Endothelial cell of umbilical vein (primary cell): Measurements from ENCODE around the gene MTF1. TPM values are rescaled to one million over a fixed set of nuclear protein-coding genes. Genes with fewer than 3 reads are reported as not detected.

Source experiments
- BruUV-seq: library from RNA; stranded (reverse); fragments of 400-500 nt; replicated peaks from 2 replicates; lab custom pipeline; 2021; lab: Mats Ljungman, UMichigan
- CTCF ChIA-PET: fragments of 300-600, 350-600 bp; sonication (Branson Sonifier 250); formaldehyde crosslinking; loops from one replicate; lab custom pipeline; 2021; ENCODE audit warnings: antibody characterized with exemption, inconsistent platforms; lab: Charles Lee
- POLR2A ChIA-PET: fragments of 300-600, 350-600 bp; sonication (Branson Sonifier 250); formaldehyde crosslinking; loops from one replicate; lab custom pipeline; 2021; ENCODE audit warnings: antibody characterized with exemption, inconsistent platforms; lab: Charles Lee
- DNase-seq: peaks from one replicate; pipeline ENCODE4 v3.0.0-alpha.2; 2011; ENCODE audit warnings: low read depth, low spot score
- FAIRE-seq: peaks from 2 replicates; lab custom pipeline; 2011; peaks lifted over from hg19 to GRCh38; lab: Jason Lieb, UNC
- H2AFZ ChIP-seq: 2 replicates; pipeline ENCODE4 v1.6.0; 2012; ENCODE audit warnings: low read depth, low read length, control low read depth, inconsistent platforms
- H3K27ac ChIP-seq: 2 replicates; pipeline ENCODE4 v1.5.1; 2011; ENCODE audit warnings: low read depth, mild to moderate bottlenecking, control low read depth, low read length, moderate library complexity; ENCODE audit not compliant: insufficient read depth
- H3K27me3 ChIP-seq, 2 experiments: 2 replicates each; pipeline versions ENCODE4 v1.6.0 to v1.6.1; 2011; ENCODE audit warnings: low read length in 2 of 2, mixed read lengths in 1 of 2; ENCODE audit not compliant: control insufficient read depth in 2 of 2, insufficient read depth in 2 of 2
- H3K36me3 ChIP-seq, 2 experiments: 2 replicates in 1 of 2; 3 replicates in 1 of 2; pipeline ENCODE4 v1.5.1; 2011; ENCODE audit warnings: low read length in 2 of 2, mild to moderate bottlenecking in 1 of 2, moderate library complexity in 1 of 2; ENCODE audit not compliant: control insufficient read depth in 2 of 2, insufficient read depth in 2 of 2; ENCODE audit errors: extremely low read depth in 1 of 2
- H3K4me1 ChIP-seq: 3 replicates; pipeline ENCODE4 v1.5.1; 2011; ENCODE audit warnings: mild to moderate bottlenecking, low read length; ENCODE audit not compliant: control insufficient read depth, insufficient read depth; ENCODE audit errors: extremely low read depth
- H3K4me2 ChIP-seq: 2 replicates; pipeline ENCODE4 v1.6.1; 2011; ENCODE audit warnings: low read length, control low read depth, mixed read lengths; ENCODE audit not compliant: insufficient read depth
- H3K4me3 ChIP-seq, 3 experiments: fragments of 200-600 bp in 1 of 3; sonication (generic), shearing (Covaris generic) in 1 of 3; replicated peaks in 1 of 3; 2 replicates each; pipeline ENCODE4 v1.5.1; 2011 to 2016; ENCODE audit warnings: control low read depth in 3 of 3, low read length in 3 of 3, mild to moderate bottlenecking in 2 of 3, inconsistent platforms in 1 of 3, low read depth in 1 of 3, moderate library complexity in 1 of 3; ENCODE audit not compliant: insufficient read depth in 1 of 3
- H3K79me2 ChIP-seq: 2 replicates; pipeline ENCODE4 v1.6.0; 2012; ENCODE audit warnings: low read length, inconsistent platforms; ENCODE audit not compliant: control insufficient read depth, insufficient read depth
- H3K9ac ChIP-seq: replicated peaks from 2 replicates; pipeline ENCODE3; 2011; ENCODE audit warnings: low read length, control low read depth; ENCODE audit not compliant: insufficient read depth; ENCODE audit errors: extremely low read depth
- H3K9me1 ChIP-seq: replicated peaks from 3 replicates; pipeline ENCODE4 v1.6.0; 2011; ENCODE audit warnings: mild to moderate bottlenecking, low read length; ENCODE audit not compliant: control insufficient read depth, insufficient read depth; ENCODE audit errors: extremely low read depth
- H3K9me3 ChIP-seq: replicated peaks from 2 replicates; pipeline ENCODE4 v1.5.1; 2012; ENCODE audit warnings: low read length, inconsistent platforms; ENCODE audit not compliant: control insufficient read depth, insufficient read depth
- H4K20me1 ChIP-seq: replicated peaks from 2 replicates; pipeline ENCODE3; 2011; ENCODE audit warnings: mild to moderate bottlenecking, low read length; ENCODE audit not compliant: control insufficient read depth, insufficient read depth; ENCODE audit errors: extremely low read depth
- CTCF ChIP-seq, 2 donors: IDR thresholded peaks; 1 replicate in 1 of 2; 2 replicates in 1 of 2; pipeline ENCODE4 v1.5.1; 2011; ENCODE audit warnings: low read length in 2 of 2, mild to moderate bottlenecking in 2 of 2, moderate library complexity in 2 of 2, control low read depth in 1 of 2, inconsistent platforms in 1 of 2, low read depth in 1 of 2; ENCODE audit not compliant: insufficient read depth in 1 of 2; ENCODE audit errors: extremely low read depth in 1 of 2
- EZH2 ChIP-seq: IDR thresholded peaks from 2 replicates; pipeline ENCODE4 v1.6.1; 2012; ENCODE audit warnings: borderline replicate concordance, low read depth, mild to moderate bottlenecking, moderate library complexity, low read length, inconsistent platforms; ENCODE audit not compliant: severe bottlenecking
- FOS ChIP-seq: IDR thresholded peaks from 2 replicates; pipeline ENCODE4 v1.6.1; 2011; ENCODE audit warnings: mild to moderate bottlenecking, low read length, moderate library complexity, borderline replicate concordance; ENCODE audit not compliant: insufficient read depth
- GATA2 ChIP-seq: IDR thresholded peaks from 2 replicates; pipeline ENCODE4 v1.7.0; 2011; ENCODE audit warnings: low read depth, mild to moderate bottlenecking, moderate library complexity, mixed read lengths, low read length; ENCODE audit not compliant: insufficient read length, insufficient read depth
- JUN ChIP-seq: IDR thresholded peaks from 2 replicates; pipeline ENCODE4 v1.6.1; 2011; ENCODE audit warnings: borderline replicate concordance, low read depth; ENCODE audit not compliant: insufficient read length, insufficient read depth
- MAX ChIP-seq: IDR thresholded peaks from 2 replicates; pipeline ENCODE4 v1.6.1; 2011; ENCODE audit not compliant: insufficient read depth, insufficient read length
- MYC ChIP-seq: IDR thresholded peaks from one replicate; pipeline ENCODE4 v1.6.1; 2011; ENCODE audit warnings: mild to moderate bottlenecking, low read depth, low read length
- POLR2A ChIP-seq: IDR thresholded peaks from 2 replicates; pipeline ENCODE4 v1.6.1; 2012; ENCODE audit warnings: low read depth, mild to moderate bottlenecking, control low read depth, low read length
- POLR2AphosphoS5 ChIP-seq: IDR thresholded peaks from 2 replicates; pipeline ENCODE4 v1.6.1; 2012; ENCODE audit warnings: low read depth, mild to moderate bottlenecking, control low read depth, low read length, moderate library complexity; ENCODE audit not compliant: insufficient read depth
- dilution Hi-C: fragments of 300-500 bp; cut with MboI; formaldehyde crosslinking; loops from one replicate; pipeline ENCODE4 v1.15.0; 2019; ENCODE audit warnings: low sequenced_read_pairs; ENCODE audit not compliant: extremely low pct_ligation_motif_present
- intact Hi-C: fragments of 100-400 bp; cut with micrococcal nuclease; formaldehyde crosslinking; loops from one replicate; pipeline ENCODE4 v1.10.0; 2022
- polyA plus RNA-seq, 4 experiments: library from polyadenylated mRNA; depleted of rRNA in 3 of 4; stranded (reverse) in 3 of 4; unstranded in 1 of 4; fragments of >200 nt; gene quantifications; 2 replicates each; pipeline versions ENCODE4 v1.2.1 to v1.2.3, GENCODE V29; 2011 to 2012; ENCODE audit warnings: missing spikeins in 1 of 4
- total RNA-seq: library from RNA; stranded (reverse); gene quantifications from 2 replicates; pipeline ENCODE4 v1.2.3, GENCODE V29; 2021

The MTF1 gene
- total and polyA plus RNA-seq, 2 donors (not counting 3 experiments of a cell fraction or from before 2014, with no cell fraction given) = 4.9 to 18.5 TPM

- Histone ChIP-seq H4K20me1 (no peaks in the 10 kb centered on the region), H3K4me1 (no peaks in the 10 kb centered on the region), H3K4me2 (no peak overlapping the region), H3K79me2 (peaks cover 11% of the 10 kb centered on the region), H3K9me3 (no peaks in the 10 kb centered on the region), H3K4me3 (no peak overlapping the region), H2AFZ (no peak overlapping the region), H3K27me3 (no peaks in the 10 kb centered on the region), H3K36me3 (peaks cover 10% of the 10 kb centered on the region in 2 experiments), H3K9ac (no peak overlapping the region), H3K9me1 (no peaks in the 10 kb centered on the region), H3K27ac (no peak overlapping the region)
- no peak for DNase-seq
- no TSS peak for BruUV-seq
- no peak for FAIRE-seq
- ChIA-PET POLR2A (no interaction called here), CTCF (no interaction called here)
- TF ChIP-seq POLR2A (no peak), EZH2 (no peak), CTCF (IDR thresholded peaks at IDR 0.05; ENCODE audit: extremely low read depth in 1 of 2, insufficient read depth in 1 of 2, low read depth in 1 of 2, low read length in 2 of 2) (no peak), POLR2AphosphoS5 (no peak), GATA2 (no peak), FOS (no peak), JUN (no peak), MAX (no peak), MYC (no peak)
- intact Hi-C loops = no loop called here
- dilution Hi-C loops = no loop called here
Observed at GRCh38 chr1:37839676-37840075, 19.7 kb downstream of the MTF1 start.
